GM12878 (cell line): ENCODE results near the gene ORM2. TPM values are rescaled to one million over a fixed set of nuclear protein-coding genes. Genes with fewer than 3 reads are reported as not detected.
A peak's percentile ranks its signal among the peaks of the same experiment; 100 is the strongest.

Experiments
- ATAC-seq: fragments of 200-7000 bp; cut with Tn5 transposase; 3 replicates; pipeline ENCODE4 v1.9.1; 2020; ENCODE audit warnings: mild to moderate bottlenecking, moderate library complexity
- BruUV-seq: library from RNA; stranded (reverse); fragments of 400-500 nt; replicated peaks from 2 replicates; lab custom pipeline; 2021; lab: Mats Ljungman, UMichigan
- CTCF ChIA-PET: fragments of 300-600 bp; sonication (Branson Sonifier 250); formaldehyde crosslinking; extraction: SDS; loops from one replicate; lab custom pipeline; 2021; ENCODE audit warnings: inconsistent platforms; lab: Yijun Ruan, JAX
- POLR2A ChIA-PET: fragments of 350-600 bp; formaldehyde crosslinking; extraction: SDS; loops from one replicate; lab custom pipeline; 2021; ENCODE audit warnings: inconsistent platforms; lab: Charles Lee
- RAD21 ChIA-PET: fragments of 300-600 bp; sonication (Branson Sonifier 250); formaldehyde crosslinking; loops from one replicate; lab custom pipeline; 2023; ENCODE audit warnings: antibody characterized with exemption; ENCODE audit not compliant: unreplicated experiment; lab: Charles Lee
- SMC1A ChIA-PET: fragments of 300-600 bp; sonication (Branson Sonifier 250); formaldehyde crosslinking; loops from one replicate; lab custom pipeline; 2023; ENCODE audit not compliant: unreplicated experiment, uncharacterized antibody; lab: Charles Lee
- DNase-seq: peaks from one replicate; pipeline ENCODE4 v3.0.0-alpha.2; 2011; ENCODE audit warnings: low read depth, low spot score
- FAIRE-seq: peaks from 3 replicates; lab custom pipeline; 2011; peaks lifted over from hg19 to GRCh38; lab: Jason Lieb, UNC
- H2AFZ ChIP-seq: 2 replicates; pipeline ENCODE4 v1.6.0; 2011; ENCODE audit warnings: low read depth, low read length, control low read depth; ENCODE audit not compliant: control insufficient read depth
- H3K27ac ChIP-seq: 2 replicates; pipeline ENCODE4 v1.5.1; 2011; ENCODE audit warnings: control low read depth; ENCODE audit not compliant: control insufficient read depth, insufficient read depth
- H3K27me3 ChIP-seq, 2 experiments: replicated peaks in 1 of 2; 2 replicates each; pipeline versions ENCODE4 v1.6.0 to v1.6.1; 2011; ENCODE audit warnings: low read length in 1 of 2; ENCODE audit not compliant: control insufficient read depth in 2 of 2, insufficient read depth in 2 of 2
- H3K36me3 ChIP-seq, 2 experiments: 2 replicates each; pipeline ENCODE4 v1.5.1; 2011; ENCODE audit warnings: low read length in 1 of 2; ENCODE audit not compliant: control insufficient read depth in 2 of 2, insufficient read depth in 2 of 2
- H3K4me1 ChIP-seq: 2 replicates; pipeline ENCODE4 v1.6.1; 2011; ENCODE audit warnings: mild to moderate bottlenecking, low read length, moderate library complexity, mixed read lengths; ENCODE audit not compliant: control insufficient read depth, insufficient read depth
- H3K4me2 ChIP-seq: 2 replicates; pipeline ENCODE4 v1.6.0; 2011; ENCODE audit warnings: control low read depth; ENCODE audit not compliant: control insufficient read depth, insufficient read depth
- H3K4me3 ChIP-seq: fragments of 200-600 bp; sonication (generic); 2 replicates; pipeline ENCODE4 v1.5.1; 2016
- H3K79me2 ChIP-seq: 2 replicates; pipeline ENCODE4 v1.6.0; 2011; ENCODE audit warnings: low read length; ENCODE audit not compliant: control insufficient read depth, insufficient read depth
- H3K9ac ChIP-seq: 2 replicates; pipeline ENCODE4 v1.8.0; 2011; ENCODE audit warnings: low read length, control low read depth, mixed read lengths; ENCODE audit not compliant: control insufficient read depth, insufficient read depth
- H3K9me3 ChIP-seq: replicated peaks from 3 replicates; pipeline ENCODE4 v1.5.1; 2011; ENCODE audit warnings: mild to moderate bottlenecking, low read length; ENCODE audit not compliant: control insufficient read depth, insufficient read depth
- H4K20me1 ChIP-seq: 2 replicates; pipeline ENCODE4 v1.6.0; 2011; ENCODE audit not compliant: control insufficient read depth, insufficient read depth
- ASH2L ChIP-seq: fragments of 300-600, 200-600 bp; sonication (generic); IDR thresholded peaks from 2 replicates; pipeline ENCODE4 v1.6.1; 2017; ENCODE audit warnings: low read depth, mild to moderate bottlenecking, borderline replicate concordance
- BMI1 ChIP-seq: fragments of 450-650 bp; IDR thresholded peaks from 2 replicates; pipeline ENCODE4 v1.6.1; 2016; ENCODE audit warnings: mild to moderate bottlenecking, moderate library complexity, borderline replicate concordance
- CREM ChIP-seq: IDR thresholded peaks from 2 replicates; pipeline ENCODE4 v1.6.1; 2014; ENCODE audit warnings: antibody characterized with exemption, low read depth
- ETV6 ChIP-seq, 2 experiments: fragments of 450-650 bp in 1 of 2; IDR thresholded peaks in 1 of 2; conservative IDR thresholded peaks in 1 of 2; 2 replicates each; pipeline ENCODE4 v1.6.1; 2014; ENCODE audit warnings: antibody characterized with exemption in 1 of 2, borderline replicate concordance in 1 of 2, low read depth in 1 of 2, mild to moderate bottlenecking in 1 of 2, moderate library complexity in 1 of 2
- HDAC2 ChIP-seq: fragments of 200-600 bp; sonication (generic); IDR thresholded peaks from 2 replicates; pipeline ENCODE4 v1.6.1; 2017
- MEF2A ChIP-seq: IDR thresholded peaks from 2 replicates; pipeline ENCODE4 v1.6.1; 2011; ENCODE audit warnings: low read depth, mild to moderate bottlenecking, low read length, moderate library complexity; ENCODE audit not compliant: insufficient read depth
- MYB ChIP-seq: fragments of 150-350 bp; IDR thresholded peaks from 2 replicates; pipeline ENCODE4 v1.6.1; 2014; ENCODE audit warnings: mild to moderate bottlenecking, low read depth, low read length, borderline replicate concordance
- POU2F2 ChIP-seq: IDR thresholded peaks from 3 replicates; pipeline ENCODE4 v1.6.1; 2011; ENCODE audit warnings: low read depth, mild to moderate bottlenecking, low read length, borderline replicate concordance
- RCOR1 ChIP-seq: conservative IDR thresholded peaks from 2 replicates; pipeline ENCODE4 v1.6.1; 2012; ENCODE audit warnings: low read depth, low read length, improper control_type of control experiment
- SPI1 ChIP-seq: IDR thresholded peaks from 2 replicates; pipeline ENCODE4 v1.6.1; 2011; ENCODE audit warnings: low read depth, mild to moderate bottlenecking, low read length, moderate library complexity, borderline replicate concordance; ENCODE audit not compliant: insufficient read depth
- SREBF2 ChIP-seq: IDR thresholded peaks from 2 replicates; pipeline ENCODE4 v1.6.1; 2012; ENCODE audit warnings: mild to moderate bottlenecking, low read length
- ZNF274 ChIP-seq: IDR thresholded peaks from one replicate; pipeline ENCODE4 v1.8.0; 2011; ENCODE audit not compliant: insufficient read length, insufficient read depth
- WGBS: methylation state at CpG from one replicate; pipeline ENCODE4 v1.1.6; 2016; ENCODE audit warnings: low lambda C conversion rate; ENCODE audit not compliant: insufficient replicate concordance, insufficient coverage; ENCODE audit errors: missing lambda C conversion rate; 5-methylcytosine and 5-hydroxymethylcytosine counted together
- in situ Hi-C: fragments of 300-500 bp; cut with MboI; formaldehyde crosslinking; loops from 9 replicates; pipeline ENCODE4 v1.14.3; 2018; ENCODE audit warnings: mixed read lengths
- intact Hi-C: fragments of 100-400 bp; cut with micrococcal nuclease; formaldehyde crosslinking; loops from one replicate; pipeline ENCODE4 v1.14.2; 2022; ENCODE audit not compliant: unreplicated experiment
- polyA plus RNA-seq, 11 experiments: library from polyadenylated mRNA; depleted of rRNA in 4 of 11; unstranded in 6 of 11; stranded (reverse) in 5 of 11; fragments of >200 nt; fragmentation: Nextera tagmentation in 4 of 11; fragmentation: Illumina TruSeq in 1 of 11; extraction: Ambion mirVana in 4 of 11; extraction: Trizol in 1 of 11; gene quantifications; 1 replicate in 1 of 11; 2 replicates in 10 of 11; pipeline versions ENCODE4 v1.2.1 to v1.2.3, GENCODE V29; 2011 to 2016; ENCODE audit warnings: inconsistent platforms in 2 of 11, missing spikeins in 2 of 11, low read depth in 1 of 11
- total RNA-seq, 4 experiments: library from RNA; depleted of rRNA in 3 of 4; stranded (reverse); fragments of >200 nt in 3 of 4; fragmentation: Illumina TruSeq in 1 of 4; extraction: Trizol in 1 of 4; gene quantifications; 2 replicates each; pipeline versions ENCODE4 v1.2.1 to v1.2.3, GENCODE V29; 2013 to 2021
- TF ChIP-seq, protein P1 (sequence below): fragments of 450-650 bp; formaldehyde crosslinking; IDR thresholded peaks from 2 replicates; pipeline ENCODE4 v1.5.0; 2022; ENCODE audit warnings: mild to moderate bottlenecking, missing genetic modification characterization
- TF ChIP-seq, protein P2 (sequence below): fragments of 450-650 bp; IDR thresholded peaks from 2 replicates; pipeline ENCODE4 v1.6.1; 2017; ENCODE audit warnings: borderline replicate concordance
- TF ChIP-seq, protein P3 (sequence below): IDR thresholded peaks from 2 replicates; pipeline ENCODE4 v1.6.1; 2011; ENCODE audit warnings: low read depth, mild to moderate bottlenecking, low read length, moderate library complexity, borderline replicate concordance; ENCODE audit errors: extremely low read depth
- TF ChIP-seq, protein P4 (sequence below): fragments of 450-650 bp; IDR thresholded peaks from 2 replicates; pipeline ENCODE4 v1.6.1; 2016; ENCODE audit warnings: mild to moderate bottlenecking

Gene ORM2
- total and polyA plus RNA-seq, 10 of the 15 experiments (the other 5 are each of a cell fraction or from before 2014, with no cell fraction given) = 0.64 TPM; not detected in 9

DNA sequence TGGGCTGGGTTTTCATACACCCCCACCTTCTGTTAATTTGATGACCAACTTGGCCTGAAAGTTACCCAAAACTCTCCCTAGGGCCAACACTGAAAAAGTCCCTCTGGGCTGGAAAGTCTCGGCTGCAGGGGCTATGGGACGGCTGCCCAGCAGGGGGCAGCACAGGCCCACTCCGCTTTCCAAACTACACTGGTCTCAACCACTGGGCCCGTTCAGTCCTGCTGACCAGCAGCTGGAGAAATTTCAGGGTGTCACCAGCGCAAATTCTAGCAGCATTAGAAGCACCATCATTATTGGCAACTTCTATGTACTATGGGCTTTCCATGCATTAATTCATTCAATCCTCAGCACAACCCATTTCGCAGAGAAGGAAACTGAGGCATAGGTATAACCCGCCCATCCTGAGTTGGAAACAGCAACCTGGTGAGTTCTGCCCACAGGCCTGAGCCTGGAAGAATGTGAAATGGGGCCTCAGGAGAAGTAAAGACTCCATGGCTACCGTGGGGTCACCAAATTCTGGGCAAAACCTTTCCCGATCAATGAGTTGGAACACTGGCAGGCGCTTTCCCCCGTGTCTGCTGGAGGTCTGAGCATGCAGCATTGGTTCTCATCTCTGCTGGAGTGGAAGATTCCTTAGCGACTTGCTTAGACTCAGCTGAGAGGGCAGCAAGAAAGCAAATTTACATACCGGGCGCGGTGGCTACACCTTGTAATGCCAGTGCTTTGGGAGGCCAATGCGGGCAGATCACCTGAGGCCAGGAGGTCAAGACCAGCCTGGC, 9.7 kb downstream of the ORM2 start:
- peak; percentile 7 for FAIRE-seq
- TF ChIP-seq SPI1 (no peak), MYB (no peak), ASH2L (no peak), POU2F2 (no peak), HDAC2 (no peak), CREM (no peak), MEF2A (0 out of 2 replicates have a peak, but pooled peaks have one; percentile 10), ETV6 (conservative IDR thresholded peaks at IDR 0.05 in 1 of 2, IDR thresholded peaks at IDR 0.05 in 1 of 2; ENCODE audit: borderline replicate concordance in 1 of 2, low read depth in 1 of 2) (no peak), SREBF2 (no peak), RCOR1 (no peak), ZNF274 (no peak), BMI1 (no peak)
- TF ChIP-seq, protein P1, sequence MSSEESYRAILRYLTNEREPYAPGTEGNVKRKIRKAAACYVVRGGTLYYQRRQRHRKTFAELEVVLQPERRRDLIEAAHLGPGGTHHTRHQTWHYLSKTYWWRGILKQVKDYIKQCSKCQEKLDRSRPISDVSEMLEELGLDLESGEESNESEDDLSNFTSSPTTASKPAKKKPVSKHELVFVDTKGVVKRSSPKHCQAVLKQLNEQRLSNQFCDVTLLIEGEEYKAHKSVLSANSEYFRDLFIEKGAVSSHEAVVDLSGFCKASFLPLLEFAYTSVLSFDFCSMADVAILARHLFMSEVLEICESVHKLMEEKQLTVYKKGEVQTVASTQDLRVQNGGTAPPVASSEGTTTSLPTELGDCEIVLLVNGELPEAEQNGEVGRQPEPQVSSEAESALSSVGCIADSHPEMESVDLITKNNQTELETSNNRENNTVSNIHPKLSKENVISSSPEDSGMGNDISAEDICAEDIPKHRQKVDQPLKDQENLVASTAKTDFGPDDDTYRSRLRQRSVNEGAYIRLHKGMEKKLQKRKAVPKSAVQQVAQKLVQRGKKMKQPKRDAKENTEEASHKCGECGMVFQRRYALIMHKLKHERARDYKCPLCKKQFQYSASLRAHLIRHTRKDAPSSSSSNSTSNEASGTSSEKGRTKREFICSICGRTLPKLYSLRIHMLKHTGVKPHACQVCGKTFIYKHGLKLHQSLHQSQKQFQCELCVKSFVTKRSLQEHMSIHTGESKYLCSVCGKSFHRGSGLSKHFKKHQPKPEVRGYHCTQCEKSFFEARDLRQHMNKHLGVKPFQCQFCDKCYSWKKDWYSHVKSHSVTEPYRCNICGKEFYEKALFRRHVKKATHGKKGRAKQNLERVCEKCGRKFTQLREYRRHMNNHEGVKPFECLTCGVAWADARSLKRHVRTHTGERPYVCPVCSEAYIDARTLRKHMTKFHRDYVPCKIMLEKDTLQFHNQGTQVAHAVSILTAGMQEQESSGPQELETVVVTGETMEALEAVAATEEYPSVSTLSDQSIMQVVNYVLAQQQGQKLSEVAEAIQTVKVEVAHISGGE = no peak
- TF ChIP-seq, protein P2, sequence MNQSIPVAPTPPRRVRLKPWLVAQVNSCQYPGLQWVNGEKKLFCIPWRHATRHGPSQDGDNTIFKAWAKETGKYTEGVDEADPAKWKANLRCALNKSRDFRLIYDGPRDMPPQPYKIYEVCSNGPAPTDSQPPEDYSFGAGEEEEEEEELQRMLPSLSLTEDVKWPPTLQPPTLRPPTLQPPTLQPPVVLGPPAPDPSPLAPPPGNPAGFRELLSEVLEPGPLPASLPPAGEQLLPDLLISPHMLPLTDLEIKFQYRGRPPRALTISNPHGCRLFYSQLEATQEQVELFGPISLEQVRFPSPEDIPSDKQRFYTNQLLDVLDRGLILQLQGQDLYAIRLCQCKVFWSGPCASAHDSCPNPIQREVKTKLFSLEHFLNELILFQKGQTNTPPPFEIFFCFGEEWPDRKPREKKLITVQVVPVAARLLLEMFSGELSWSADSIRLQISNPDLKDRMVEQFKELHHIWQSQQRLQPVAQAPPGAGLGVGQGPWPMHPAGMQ = no peak
- TF ChIP-seq, protein P3, sequence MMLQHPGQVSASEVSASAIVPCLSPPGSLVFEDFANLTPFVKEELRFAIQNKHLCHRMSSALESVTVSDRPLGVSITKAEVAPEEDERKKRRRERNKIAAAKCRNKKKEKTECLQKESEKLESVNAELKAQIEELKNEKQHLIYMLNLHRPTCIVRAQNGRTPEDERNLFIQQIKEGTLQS = no peak
- TF ChIP-seq, protein P4, sequence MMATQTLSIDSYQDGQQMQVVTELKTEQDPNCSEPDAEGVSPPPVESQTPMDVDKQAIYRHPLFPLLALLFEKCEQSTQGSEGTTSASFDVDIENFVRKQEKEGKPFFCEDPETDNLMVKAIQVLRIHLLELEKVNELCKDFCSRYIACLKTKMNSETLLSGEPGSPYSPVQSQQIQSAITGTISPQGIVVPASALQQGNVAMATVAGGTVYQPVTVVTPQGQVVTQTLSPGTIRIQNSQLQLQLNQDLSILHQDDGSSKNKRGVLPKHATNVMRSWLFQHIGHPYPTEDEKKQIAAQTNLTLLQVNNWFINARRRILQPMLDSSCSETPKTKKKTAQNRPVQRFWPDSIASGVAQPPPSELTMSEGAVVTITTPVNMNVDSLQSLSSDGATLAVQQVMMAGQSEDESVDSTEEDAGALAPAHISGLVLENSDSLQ = no peak

More for the DNA sequence above, 9.7 kb downstream of the ORM2 start:
- CTCF ChIA-PET = interaction anchor here (0.6 to 6.6 kb wide), 14 partner anchors 22 to 318 kb away, joined by 3 to 122 read pairs (median 5); partner anchors contain the start of genes AKNA and WHRN
- intact Hi-C loops (loop anchor here (1.0 to 2.0 kb wide), 3 partner anchors 49 to 66 kb away; no protein-coding TSS in a partner anchor), in situ Hi-C loops (no loop called here)
- Histone ChIP-seq H2AFZ (no peak overlapping the region), H3K4me2 (peak overlapping the region; percentile 22; the same call in 1 of the 2 replicates), H3K4me3 (no peak overlapping the region), H3K9ac (no peak overlapping the region), H3K4me1 (peaks cover 6% of the 10 kb centered on the region; the same call in 1 of the 2 replicates), H3K36me3 (peaks cover 53 to 65% of the 10 kb centered on the region in 2 experiments), H3K27ac (no peak overlapping the region), H3K9me3 (peaks cover 3% of the 10 kb centered on the region; the same call in 2 of the 3 replicates), H3K79me2 (no peaks in the 10 kb centered on the region), H3K27me3 (no peaks in the 10 kb centered on the region), H4K20me1 (0 out of 2 replicates have a peak, but pooled peaks cover 4% of the 10 kb centered on the region)
- ATAC-seq (peak; percentile 96), DNase-seq (peak; percentile 46)
- WGBS = 71% methylated on average over 16 of the region's 16 CpGs
- POLR2A ChIA-PET = interaction anchor here (0.5 to 2.5 kb wide), 5 partner anchors 46 to 59 kb away, joined by 5 to 11 read pairs (median 9); partner anchors contain the start of gene AKNA
- no TSS peak for BruUV-seq
- SMC1A ChIA-PET = interaction anchor here (0.5 to 5.7 kb wide), 17 partner anchors 28 to 314 kb away, joined by 3 to 50 read pairs (median 4); partner anchors contain the start of gene AKNA
- RAD21 ChIA-PET = interaction anchor here (0.8 to 3.4 kb wide), 8 partner anchors 49 to 314 kb away, joined by 3 to 52 read pairs (median 8); partner anchors contain the start of gene AKNA
